SU-DHL-6 (cell line): ENCODE data around the gene APOBEC3G.
"Not testable (repeated sequence)": the region's sequence is repeated elsewhere in the genome, so short reads cannot be mapped to it uniquely, and the experiment has no call there.

Experiments
- H2AFZ ChIP-seq: fragments of 200-600 bp; sonication (generic); 2 replicates; pipeline ENCODE4 v1.6.1; 2014; ENCODE audit warnings: low read depth, mild to moderate bottlenecking, moderate library complexity, mixed read lengths, antibody characterized with exemption, low read length; ENCODE audit not compliant: severe bottlenecking
- H3F3A ChIP-seq: fragments of 200-600 bp; shearing (Covaris generic); 2 replicates; pipeline ENCODE4 v1.6.0; 2016; ENCODE audit warnings: antibody characterized with exemption, mild to moderate bottlenecking; ENCODE audit not compliant: insufficient read depth
- H3K27ac ChIP-seq: fragments of 200-600 bp; sonication (generic); 2 replicates; pipeline ENCODE4 v1.5.1; 2016; ENCODE audit warnings: low read depth, mild to moderate bottlenecking, low read length, moderate library complexity, mixed read lengths
- H3K27me3 ChIP-seq: fragments of 200-600 bp; sonication (generic), shearing (Covaris generic); 2 replicates; pipeline ENCODE4 v1.6.0; 2014; ENCODE audit warnings: mild to moderate bottlenecking, low read length
- H3K36me3 ChIP-seq: fragments of 200-600 bp; sonication (generic); 2 replicates; pipeline ENCODE4 v1.6.1; 2014; ENCODE audit warnings: mild to moderate bottlenecking, low read length, mixed read lengths
- H3K4me2 ChIP-seq: fragments of 300-600, 200-600 bp; shearing (Covaris generic), sonication (generic); 2 replicates; pipeline ENCODE4 v1.6.0; 2014; ENCODE audit warnings: low read length, low read depth, mild to moderate bottlenecking; ENCODE audit not compliant: poor library complexity, severe bottlenecking
- H3K4me3 ChIP-seq: fragments of 200-600 bp; sonication (generic); 2 replicates; pipeline ENCODE4 v1.5.1; 2014; ENCODE audit warnings: antibody characterized with exemption, low read length, mild to moderate bottlenecking, mixed read lengths; ENCODE audit not compliant: insufficient read depth, poor library complexity, severe bottlenecking
- H3K79me2 ChIP-seq: fragments of 200-600 bp; sonication (generic); 2 replicates; pipeline ENCODE4 v1.6.1; 2014; ENCODE audit warnings: mild to moderate bottlenecking, low read length, moderate library complexity; ENCODE audit not compliant: insufficient read depth
- H3K9ac ChIP-seq: fragments of 200-600 bp; sonication (generic); 2 replicates; pipeline ENCODE4 v1.7.0; 2014; ENCODE audit warnings: mild to moderate bottlenecking, low read length
- H3K9me2 ChIP-seq: fragments of 200-600 bp; sonication (generic); replicated peaks from 2 replicates; pipeline ENCODE4 v1.6.1; 2014; ENCODE audit warnings: low read length; ENCODE audit not compliant: insufficient read depth
- H3K9me3 ChIP-seq: fragments of 200-600 bp; sonication (generic); 2 replicates; pipeline ENCODE4 v1.6.1; 2014; ENCODE audit warnings: low read length, mixed read lengths; ENCODE audit not compliant: insufficient read depth
- H4K20me1 ChIP-seq: fragments of 200-600 bp; sonication (generic); 2 replicates; pipeline ENCODE4 v1.6.1; 2014; ENCODE audit warnings: low read depth, mild to moderate bottlenecking, antibody characterized with exemption, low read length, moderate library complexity, mixed read lengths
- EZH2phosphoT487 ChIP-seq: fragments of 200-600 bp; sonication (generic), shearing (Covaris generic); conservative IDR thresholded peaks from 2 replicates; pipeline ENCODE4 v1.6.1; 2018; ENCODE audit warnings: mild to moderate bottlenecking, antibody characterized with exemption, low read length, moderate library complexity, mixed read lengths
- TF ChIP-seq, protein P1 (sequence below): fragments of 200-600 bp; sonication (generic); IDR thresholded peaks from one replicate; pipeline ENCODE4 v1.5.1; 2017; ENCODE audit warnings: antibody characterized with exemption, mild to moderate bottlenecking, low read length, moderate library complexity; ENCODE audit not compliant: insufficient read depth, poor library complexity, severe bottlenecking

The APOBEC3G gene

DNA sequence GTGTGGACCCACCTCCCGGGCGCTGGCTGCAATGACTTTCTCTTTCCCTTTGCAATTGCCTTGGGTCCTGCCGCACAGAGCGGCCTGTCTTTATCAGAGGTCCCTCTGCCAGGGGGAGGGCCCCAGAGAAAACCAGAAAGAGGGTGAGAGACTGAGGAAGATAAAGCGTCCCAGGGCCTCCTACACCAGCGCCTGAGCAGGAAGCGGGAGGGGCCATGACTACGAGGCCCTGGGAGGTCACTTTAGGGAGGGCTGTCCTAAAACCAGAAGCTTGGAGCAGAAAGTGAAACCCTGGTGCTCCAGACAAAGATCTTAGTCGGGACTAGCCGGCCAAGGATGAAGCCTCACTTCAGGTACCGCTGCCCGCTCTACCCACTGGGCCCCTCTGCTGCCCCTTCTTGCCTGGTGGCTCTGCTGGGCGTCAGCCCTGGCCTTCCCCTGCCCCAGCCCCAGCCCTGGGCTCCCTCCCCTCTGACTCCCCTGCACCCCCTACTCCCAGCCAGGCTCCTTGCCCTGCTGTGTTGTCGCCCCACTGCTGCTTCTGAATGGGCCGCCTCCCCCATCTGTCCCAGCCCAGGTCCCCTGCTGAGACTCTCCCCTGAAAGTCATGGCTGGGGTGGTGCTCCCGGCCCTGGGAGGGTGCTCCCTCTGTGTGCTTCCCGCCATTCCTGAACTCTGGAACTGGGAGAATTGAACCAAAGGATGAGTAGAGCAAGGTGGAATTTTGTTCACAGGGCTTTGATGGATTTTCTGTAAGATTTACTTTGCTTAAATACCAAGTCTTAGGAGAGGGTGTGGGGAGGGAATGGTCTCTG is at the start of gene APOBEC3G:
Gene APOBEC3G, plus strand, starts transcription at position 250 of the 815 bp plus-strand sequence. Its CDS starts 87 bp downstream, at position 337.
- peaks cover 39% of the 10 kb centered on the region for H3F3A ChIP-seq
- H2AFZ ChIP-seq, H3K9me2 ChIP-seq, H3K36me3 ChIP-seq, H3K9me3 ChIP-seq, H4K20me1 ChIP-seq, H3K27me3 ChIP-seq: not testable (repeated sequence)
- H3K79me2 ChIP-seq: peaks cover 19% of the 10 kb centered on the region
- H3K27ac ChIP-seq: peak within 1 kb of the TSS; percentile 99
- peak within 1 kb of the TSS; percentile 82 for H3K9ac ChIP-seq
- H3K4me3 ChIP-seq: peak within 1 kb of the TSS; percentile 70
- peak within 1 kb of the TSS; percentile 75 for H3K4me2 ChIP-seq

DNA sequence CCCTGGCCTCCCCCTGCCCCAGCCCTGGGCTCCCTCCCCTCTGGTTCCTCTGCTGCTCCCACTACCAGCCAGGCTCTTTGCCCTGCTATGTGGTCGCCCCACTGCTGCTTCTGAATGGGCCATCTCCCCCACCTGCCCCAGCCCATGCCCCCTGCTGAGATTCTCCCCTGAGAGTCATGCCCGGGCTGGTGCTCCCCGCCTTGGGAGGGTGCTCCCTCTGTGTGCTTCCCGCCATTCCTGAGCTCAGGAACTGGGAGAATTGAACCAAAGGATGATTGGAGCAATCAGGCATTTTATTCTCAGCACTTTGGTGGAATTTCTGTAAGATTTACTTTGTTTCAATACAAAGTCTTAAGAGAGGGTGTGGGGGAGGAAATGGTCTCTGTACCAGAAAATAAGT is 49.4 kb upstream of the APOBEC3G start:
- no peak overlapping the region for H2AFZ ChIP-seq
- H3K79me2 ChIP-seq: no peaks in the 10 kb centered on the region
- no peaks in the 10 kb centered on the region for H3K9me3 ChIP-seq
- TF ChIP-seq, protein P1, sequence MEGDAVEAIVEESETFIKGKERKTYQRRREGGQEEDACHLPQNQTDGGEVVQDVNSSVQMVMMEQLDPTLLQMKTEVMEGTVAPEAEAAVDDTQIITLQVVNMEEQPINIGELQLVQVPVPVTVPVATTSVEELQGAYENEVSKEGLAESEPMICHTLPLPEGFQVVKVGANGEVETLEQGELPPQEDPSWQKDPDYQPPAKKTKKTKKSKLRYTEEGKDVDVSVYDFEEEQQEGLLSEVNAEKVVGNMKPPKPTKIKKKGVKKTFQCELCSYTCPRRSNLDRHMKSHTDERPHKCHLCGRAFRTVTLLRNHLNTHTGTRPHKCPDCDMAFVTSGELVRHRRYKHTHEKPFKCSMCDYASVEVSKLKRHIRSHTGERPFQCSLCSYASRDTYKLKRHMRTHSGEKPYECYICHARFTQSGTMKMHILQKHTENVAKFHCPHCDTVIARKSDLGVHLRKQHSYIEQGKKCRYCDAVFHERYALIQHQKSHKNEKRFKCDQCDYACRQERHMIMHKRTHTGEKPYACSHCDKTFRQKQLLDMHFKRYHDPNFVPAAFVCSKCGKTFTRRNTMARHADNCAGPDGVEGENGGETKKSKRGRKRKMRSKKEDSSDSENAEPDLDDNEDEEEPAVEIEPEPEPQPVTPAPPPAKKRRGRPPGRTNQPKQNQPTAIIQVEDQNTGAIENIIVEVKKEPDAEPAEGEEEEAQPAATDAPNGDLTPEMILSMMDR: no peak
- no peak for TF ChIP-seq EZH2phosphoT487
- no peaks in the 10 kb centered on the region for H3K27me3 ChIP-seq
- H3K36me3 ChIP-seq: no peaks in the 10 kb centered on the region
- no peak overlapping the region for H3K27ac ChIP-seq
- no peaks in the 10 kb centered on the region for H4K20me1 ChIP-seq
- H3K4me3 ChIP-seq: no peak overlapping the region
- H3K9ac ChIP-seq: no peak overlapping the region
- H3F3A ChIP-seq: no peaks in the 10 kb centered on the region
- no peak overlapping the region for H3K4me2 ChIP-seq
- H3K9me2 ChIP-seq: no peaks in the 10 kb centered on the region

DNA sequence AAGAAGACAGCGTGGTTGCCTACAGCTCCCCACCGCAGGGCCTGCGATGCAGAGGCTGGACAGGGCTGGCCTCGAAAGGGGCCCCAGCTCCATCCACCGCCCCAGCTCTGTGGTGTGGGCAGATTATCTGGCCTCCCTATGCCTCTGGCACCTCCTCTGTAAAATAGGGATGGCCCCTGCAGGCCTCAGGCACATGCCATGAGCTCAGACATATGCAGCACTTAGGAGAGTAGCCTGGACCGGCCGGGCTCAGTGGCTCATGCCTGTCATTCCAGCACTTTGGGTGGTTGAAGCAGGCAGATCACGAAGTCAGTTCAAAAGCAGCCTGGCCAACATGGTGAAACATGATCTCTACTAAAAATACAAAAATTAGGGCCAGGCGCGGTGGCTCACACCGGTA is 48.8 kb upstream of the APOBEC3G start:
- no peak overlapping the region for H3K27ac ChIP-seq
- no peaks in the 10 kb centered on the region for H3K27me3 ChIP-seq
- no peak for TF ChIP-seq EZH2phosphoT487
- TF ChIP-seq, protein P1: no peak
- no peak overlapping the region for H3K9ac ChIP-seq
- H3K4me2 ChIP-seq: no peak overlapping the region
- H3K9me3 ChIP-seq: no peaks in the 10 kb centered on the region
- H3K79me2 ChIP-seq: no peaks in the 10 kb centered on the region
- no peaks in the 10 kb centered on the region for H3K36me3 ChIP-seq
- no peaks in the 10 kb centered on the region for H4K20me1 ChIP-seq
- H3K4me3 ChIP-seq: no peak overlapping the region
- H3K9me2 ChIP-seq: no peaks in the 10 kb centered on the region
- H3F3A ChIP-seq: no peaks in the 10 kb centered on the region
- no peak overlapping the region for H2AFZ ChIP-seq

DNA sequence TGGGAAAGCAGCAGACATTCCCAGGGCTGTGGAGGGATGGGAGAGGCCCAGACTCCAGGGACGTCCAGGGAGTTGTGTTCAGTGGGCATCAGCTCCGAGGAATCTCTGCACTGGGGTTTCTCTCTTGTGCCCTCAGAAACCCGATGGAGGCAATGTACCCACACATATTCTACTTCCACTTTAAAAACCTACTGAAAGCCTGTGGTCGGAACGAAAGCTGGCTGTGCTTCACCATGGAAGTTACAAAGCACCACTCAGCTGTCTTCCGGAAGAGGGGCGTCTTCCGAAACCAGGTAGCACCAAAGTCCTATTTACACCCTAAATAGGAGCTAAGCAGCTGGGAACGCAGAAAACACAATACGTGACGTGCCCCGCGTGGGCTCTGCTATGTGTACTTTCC is 47.8 kb upstream of the APOBEC3G start:
- no peak overlapping the region for H3K9ac ChIP-seq
- no peaks in the 10 kb centered on the region for H3K9me3 ChIP-seq
- no peaks in the 10 kb centered on the region for H3K79me2 ChIP-seq
- H3K27me3 ChIP-seq: no peaks in the 10 kb centered on the region
- H3K4me2 ChIP-seq: no peak overlapping the region
- no peak overlapping the region for H2AFZ ChIP-seq
- no peaks in the 10 kb centered on the region for H3K9me2 ChIP-seq
- no peaks in the 10 kb centered on the region for H4K20me1 ChIP-seq
- TF ChIP-seq EZH2phosphoT487: no peak
- TF ChIP-seq, protein P1: no peak
- no peak overlapping the region for H3K27ac ChIP-seq
- H3K4me3 ChIP-seq: no peak overlapping the region
- no peaks in the 10 kb centered on the region for H3K36me3 ChIP-seq
- H3F3A ChIP-seq: no peaks in the 10 kb centered on the region
